CD4-positive, alpha-beta T cell treated with Interleukin-6 for 4 hours (primary cell): ENCODE results near the gene NUAK1.

Source experiments
- DNase-seq: peaks from one replicate; pipeline ENCODE4 v3.0.0-alpha.2; 2020; ENCODE audit warnings: mixed read lengths

Gene NUAK1

GRCh38 chr12:106138633-106139421 lies at the start of gene NUAK1:
Gene NUAK1, minus strand, starts transcription at chr12:106138954. Its CDS starts 301 bp downstream, at chr12:106138653.
- no peak for DNase-seq

GRCh38 chr12:106188256-106188655 lies 49.5 kb upstream of the NUAK1 start:
- no peak for DNase-seq

GRCh38 chr12:106187842-106188241 lies 49.1 kb upstream of the NUAK1 start:
- no peak for DNase-seq

GRCh38 chr12:106187155-106187789 lies 48.5 kb upstream of the NUAK1 start:
- DNase-seq = no peak

GRCh38 chr12:106183735-106184134 lies 45.0 kb upstream of the NUAK1 start:
- no peak for DNase-seq

- DNase-seq = no peak
Measured at GRCh38 chr12:106181401-106182114, 42.8 kb upstream of the NUAK1 start.

GRCh38 chr12:106179086-106179485 lies 40.3 kb upstream of the NUAK1 start:
- DNase-seq = no peak

- DNase-seq = no peak
Measured at GRCh38 chr12:106178562-106178961, 39.8 kb upstream of the NUAK1 start.

- no peak for DNase-seq
Measured at GRCh38 chr12:106176560-106176959, 37.8 kb upstream of the NUAK1 start.

GRCh38 chr12:106174876-106175275 lies 36.1 kb upstream of the NUAK1 start:
- no peak for DNase-seq

- DNase-seq = no peak
Measured at GRCh38 chr12:106173442-106173841, 34.7 kb upstream of the NUAK1 start.

- no peak for DNase-seq
Measured at GRCh38 chr12:106171117-106171750, 32.5 kb upstream of the NUAK1 start.

- DNase-seq = no peak
Measured at GRCh38 chr12:106170285-106170684, 31.5 kb upstream of the NUAK1 start.

GRCh38 chr12:106163712-106164111 lies 25.0 kb upstream of the NUAK1 start:
- no peak for DNase-seq

GRCh38 chr12:106161491-106161890 lies 22.7 kb upstream of the NUAK1 start:
- no peak for DNase-seq

- no peak for DNase-seq
Measured at GRCh38 chr12:106160915-106161314, 22.2 kb upstream of the NUAK1 start.

GRCh38 chr12:106157802-106158201 lies 19.0 kb upstream of the NUAK1 start:
- no peak for DNase-seq

- no peak for DNase-seq
Measured at GRCh38 chr12:106154751-106155273, 16.1 kb upstream of the NUAK1 start.

GRCh38 chr12:106152334-106152733 lies 13.6 kb upstream of the NUAK1 start:
- no peak for DNase-seq

- no peak for DNase-seq
Measured at GRCh38 chr12:106150555-106150954, 11.8 kb upstream of the NUAK1 start.

GRCh38 chr12:106149096-106149784 lies 10.5 kb upstream of the NUAK1 start:
- no peak for DNase-seq

- DNase-seq = no peak
Measured at GRCh38 chr12:106147956-106148355, 9.2 kb upstream of the NUAK1 start.
